Ishikawa (cell line): ENCODE results near the gene MNT.
A peak's percentile ranks its signal among the peaks of the same experiment; 100 is the strongest.

ENCODE experiments used
- CEBPB ChIP-seq: IDR thresholded peaks from 2 replicates; pipeline ENCODE4 v1.6.1; 2012
- CREB1 ChIP-seq: IDR thresholded peaks from 2 replicates; pipeline ENCODE4 v1.6.1; 2012; ENCODE audit warnings: low read depth
- EGR1 ChIP-seq: IDR thresholded peaks from 2 replicates; pipeline ENCODE4 v1.6.1; 2012
- EP300 ChIP-seq: IDR thresholded peaks from 2 replicates; pipeline ENCODE4 v1.6.1; 2012; ENCODE audit warnings: borderline replicate concordance
- FOXM1 ChIP-seq: IDR thresholded peaks from 2 replicates; pipeline ENCODE4 v1.6.1; 2012; ENCODE audit warnings: low read depth, borderline replicate concordance
- NFIC ChIP-seq: IDR thresholded peaks from 2 replicates; pipeline ENCODE4 v1.6.1; 2012
- RAD21 ChIP-seq: IDR thresholded peaks from 2 replicates; pipeline ENCODE4 v1.6.1; 2012; ENCODE audit warnings: low read depth
- TAF1 ChIP-seq: IDR thresholded peaks from 2 replicates; pipeline ENCODE4 v1.6.1; 2012; ENCODE audit warnings: low read depth, mild to moderate bottlenecking
- TCF12 ChIP-seq: IDR thresholded peaks from 2 replicates; pipeline ENCODE4 v1.6.1; 2012; ENCODE audit warnings: low read depth
- TEAD4 ChIP-seq: IDR thresholded peaks from 2 replicates; pipeline ENCODE4 v1.6.1; 2012
- USF1 ChIP-seq: IDR thresholded peaks from 2 replicates; pipeline ENCODE4 v1.6.1; 2012
- YY1 ChIP-seq: IDR thresholded peaks from 2 replicates; pipeline ENCODE4 v1.6.1; 2012; ENCODE audit warnings: low read depth
- ZBTB7A ChIP-seq: IDR thresholded peaks from 2 replicates; pipeline ENCODE4 v1.6.1; 2012; ENCODE audit warnings: low read depth
- TF ChIP-seq, protein P1 (sequence below): IDR thresholded peaks from 2 replicates; pipeline ENCODE4 v1.6.1; 2012; ENCODE audit warnings: low read depth, mild to moderate bottlenecking
- TF ChIP-seq, protein P2 (sequence below): IDR thresholded peaks from 2 replicates; pipeline ENCODE4 v1.6.1; 2012

Gene MNT

GRCh38 chr17:2394775-2395201 lies 6.1 kb downstream of the MNT start:
- TF ChIP-seq TEAD4 = no peak
- no peak for TF ChIP-seq YY1
- no peak for TF ChIP-seq FOXM1
- no peak for TF ChIP-seq TCF12
- TF ChIP-seq, protein P1, sequence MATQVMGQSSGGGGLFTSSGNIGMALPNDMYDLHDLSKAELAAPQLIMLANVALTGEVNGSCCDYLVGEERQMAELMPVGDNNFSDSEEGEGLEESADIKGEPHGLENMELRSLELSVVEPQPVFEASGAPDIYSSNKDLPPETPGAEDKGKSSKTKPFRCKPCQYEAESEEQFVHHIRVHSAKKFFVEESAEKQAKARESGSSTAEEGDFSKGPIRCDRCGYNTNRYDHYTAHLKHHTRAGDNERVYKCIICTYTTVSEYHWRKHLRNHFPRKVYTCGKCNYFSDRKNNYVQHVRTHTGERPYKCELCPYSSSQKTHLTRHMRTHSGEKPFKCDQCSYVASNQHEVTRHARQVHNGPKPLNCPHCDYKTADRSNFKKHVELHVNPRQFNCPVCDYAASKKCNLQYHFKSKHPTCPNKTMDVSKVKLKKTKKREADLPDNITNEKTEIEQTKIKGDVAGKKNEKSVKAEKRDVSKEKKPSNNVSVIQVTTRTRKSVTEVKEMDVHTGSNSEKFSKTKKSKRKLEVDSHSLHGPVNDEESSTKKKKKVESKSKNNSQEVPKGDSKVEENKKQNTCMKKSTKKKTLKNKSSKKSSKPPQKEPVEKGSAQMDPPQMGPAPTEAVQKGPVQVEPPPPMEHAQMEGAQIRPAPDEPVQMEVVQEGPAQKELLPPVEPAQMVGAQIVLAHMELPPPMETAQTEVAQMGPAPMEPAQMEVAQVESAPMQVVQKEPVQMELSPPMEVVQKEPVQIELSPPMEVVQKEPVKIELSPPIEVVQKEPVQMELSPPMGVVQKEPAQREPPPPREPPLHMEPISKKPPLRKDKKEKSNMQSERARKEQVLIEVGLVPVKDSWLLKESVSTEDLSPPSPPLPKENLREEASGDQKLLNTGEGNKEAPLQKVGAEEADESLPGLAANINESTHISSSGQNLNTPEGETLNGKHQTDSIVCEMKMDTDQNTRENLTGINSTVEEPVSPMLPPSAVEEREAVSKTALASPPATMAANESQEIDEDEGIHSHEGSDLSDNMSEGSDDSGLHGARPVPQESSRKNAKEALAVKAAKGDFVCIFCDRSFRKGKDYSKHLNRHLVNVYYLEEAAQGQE = no peak
- TF ChIP-seq USF1 = no peak
- TF ChIP-seq, protein P2, sequence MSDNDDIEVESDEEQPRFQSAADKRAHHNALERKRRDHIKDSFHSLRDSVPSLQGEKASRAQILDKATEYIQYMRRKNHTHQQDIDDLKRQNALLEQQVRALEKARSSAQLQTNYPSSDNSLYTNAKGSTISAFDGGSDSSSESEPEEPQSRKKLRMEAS = no peak
- TF ChIP-seq EP300 = no peak

- peak; percentile 39; the same call in 1 of the 2 replicates for TF ChIP-seq ZBTB7A
- TF ChIP-seq, protein P1 = no peak
Measured at GRCh38 chr17:2393954-2394749, 6.7 kb downstream of the MNT start.

- no peak for TF ChIP-seq TAF1
- TF ChIP-seq, protein P2 = peak; percentile 89
- TF ChIP-seq TCF12 = no peak; the same call in 1 of the 2 replicates
- TF ChIP-seq ZBTB7A = no peak
- peak; percentile 13; the same call in 1 of the 2 replicates for TF ChIP-seq CREB1
- TF ChIP-seq TEAD4 = no peak; the same call in 1 of the 2 replicates
- peak; percentile 82 for TF ChIP-seq USF1
Measured at GRCh38 chr17:2393174-2393953, 7.5 kb downstream of the MNT start.

- TF ChIP-seq USF1 = no peak
- peak; percentile 81 for TF ChIP-seq EGR1
- TF ChIP-seq RAD21 = no peak
- TF ChIP-seq TAF1 = peak; percentile 40; the same call in 1 of the 2 replicates
- TF ChIP-seq CREB1 = no peak
- TF ChIP-seq, protein P2 = peak; percentile 92
- TF ChIP-seq CEBPB = peak; percentile 55; the same call in 1 of the 2 replicates
- TF ChIP-seq YY1 = no peak
- no peak for TF ChIP-seq FOXM1
- TF ChIP-seq TCF12 = no peak; the same call in 1 of the 2 replicates
- TF ChIP-seq, protein P1 = no peak
- peak; percentile 30; the same call in 1 of the 2 replicates for TF ChIP-seq TEAD4
- no peak; the same call in 1 of the 2 replicates for TF ChIP-seq ZBTB7A
- no peak for TF ChIP-seq EP300
- peak; percentile 81 for TF ChIP-seq NFIC
Measured at GRCh38 chr17:2392252-2393173, 8.3 kb downstream of the MNT start.
